GM19351 (cell line): ENCODE data around the gene PCSK7.
"Not testable (repeated sequence)": the region's sequence is repeated elsewhere in the genome, so short reads cannot be mapped to it uniquely, and the experiment has no call there.

Experiments used
- ATAC-seq: cut with Tn5 transposase; IDR thresholded peaks from one replicate; pipeline ENCODE4 v1.9.1; 2021; ENCODE audit warnings: mild to moderate bottlenecking, moderate library complexity; ENCODE audit not compliant: unreplicated experiment

The PCSK7 gene, protein sequence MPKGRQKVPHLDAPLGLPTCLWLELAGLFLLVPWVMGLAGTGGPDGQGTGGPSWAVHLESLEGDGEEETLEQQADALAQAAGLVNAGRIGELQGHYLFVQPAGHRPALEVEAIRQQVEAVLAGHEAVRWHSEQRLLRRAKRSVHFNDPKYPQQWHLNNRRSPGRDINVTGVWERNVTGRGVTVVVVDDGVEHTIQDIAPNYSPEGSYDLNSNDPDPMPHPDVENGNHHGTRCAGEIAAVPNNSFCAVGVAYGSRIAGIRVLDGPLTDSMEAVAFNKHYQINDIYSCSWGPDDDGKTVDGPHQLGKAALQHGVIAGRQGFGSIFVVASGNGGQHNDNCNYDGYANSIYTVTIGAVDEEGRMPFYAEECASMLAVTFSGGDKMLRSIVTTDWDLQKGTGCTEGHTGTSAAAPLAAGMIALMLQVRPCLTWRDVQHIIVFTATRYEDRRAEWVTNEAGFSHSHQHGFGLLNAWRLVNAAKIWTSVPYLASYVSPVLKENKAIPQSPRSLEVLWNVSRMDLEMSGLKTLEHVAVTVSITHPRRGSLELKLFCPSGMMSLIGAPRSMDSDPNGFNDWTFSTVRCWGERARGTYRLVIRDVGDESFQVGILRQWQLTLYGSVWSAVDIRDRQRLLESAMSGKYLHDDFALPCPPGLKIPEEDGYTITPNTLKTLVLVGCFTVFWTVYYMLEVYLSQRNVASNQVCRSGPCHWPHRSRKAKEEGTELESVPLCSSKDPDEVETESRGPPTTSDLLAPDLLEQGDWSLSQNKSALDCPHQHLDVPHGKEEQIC

GRCh38 chr11:117231842-117232091, at the start of gene PCSK7:
Gene PCSK7 (minus strand): TSS chr11:117232073. CDS start chr11:117229844, 2,229 bp downstream.
- no peak for ATAC-seq

- ATAC-seq = no peak
Observed at GRCh38 chr11:117281159-117281558, 49.3 kb upstream of the PCSK7 start.

- no peak for ATAC-seq
Observed at GRCh38 chr11:117279711-117280376, 48.0 kb upstream of the PCSK7 start.

DNA sequence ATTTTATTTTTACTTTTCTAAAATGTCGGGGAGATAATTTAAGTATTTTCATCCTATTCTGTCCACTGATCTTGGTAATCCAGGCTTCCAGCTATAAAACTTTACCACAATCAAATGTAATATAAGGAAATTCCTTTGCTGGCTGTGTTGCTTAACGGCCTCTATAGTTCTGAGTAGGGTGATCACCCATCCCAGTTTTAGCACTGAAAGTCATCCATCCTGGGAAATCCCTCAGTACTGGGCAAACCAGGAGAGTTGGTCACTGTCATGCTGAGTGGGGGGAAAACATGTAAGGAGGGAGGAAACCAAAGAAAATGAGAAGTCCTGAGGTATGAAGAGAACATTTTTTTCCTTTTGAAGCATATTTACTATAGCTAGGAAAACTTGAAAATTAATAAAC, 46.5 kb upstream of the PCSK7 start:
- ATAC-seq = no peak

DNA sequence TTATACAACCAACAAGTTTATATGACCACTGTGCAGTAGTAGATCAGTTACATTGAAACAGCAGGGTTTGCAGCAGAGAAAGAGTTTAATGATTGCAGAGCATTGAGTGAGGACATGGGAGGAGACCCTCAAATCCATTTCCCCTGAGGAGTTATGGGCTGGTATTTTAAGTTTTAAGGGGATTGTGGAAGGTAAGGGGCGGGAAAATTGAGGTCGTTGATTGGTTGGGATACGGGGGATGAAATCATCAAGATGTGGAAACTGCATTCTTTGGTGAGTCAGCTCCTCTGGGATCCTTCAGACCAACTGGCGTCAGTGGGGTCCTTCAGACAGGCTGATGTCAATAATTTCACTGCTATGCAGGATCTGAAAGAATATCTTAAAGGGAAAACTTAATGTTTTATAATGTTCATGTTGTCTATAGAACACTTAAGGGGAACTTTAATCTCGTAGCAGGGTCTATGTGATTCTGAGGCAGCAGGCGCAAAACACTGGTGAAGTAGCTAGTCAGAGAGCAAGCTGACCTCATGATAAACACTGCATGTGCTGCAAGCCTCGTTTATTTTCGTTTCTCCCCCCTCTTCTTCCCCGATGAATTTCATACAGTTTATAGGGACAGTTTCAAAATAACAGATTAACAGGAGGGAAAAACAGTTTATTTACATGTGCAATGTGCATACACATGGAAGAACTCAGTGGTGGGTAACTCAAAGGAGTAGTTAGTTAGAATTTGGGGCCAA, 41.8 kb upstream of the PCSK7 start:
- no peak for ATAC-seq

- not testable (repeated sequence) for ATAC-seq
Observed at GRCh38 chr11:117272175-117272574, 40.3 kb upstream of the PCSK7 start.

- ATAC-seq = no peak
Observed at GRCh38 chr11:117271208-117271607, 39.3 kb upstream of the PCSK7 start.

DNA sequence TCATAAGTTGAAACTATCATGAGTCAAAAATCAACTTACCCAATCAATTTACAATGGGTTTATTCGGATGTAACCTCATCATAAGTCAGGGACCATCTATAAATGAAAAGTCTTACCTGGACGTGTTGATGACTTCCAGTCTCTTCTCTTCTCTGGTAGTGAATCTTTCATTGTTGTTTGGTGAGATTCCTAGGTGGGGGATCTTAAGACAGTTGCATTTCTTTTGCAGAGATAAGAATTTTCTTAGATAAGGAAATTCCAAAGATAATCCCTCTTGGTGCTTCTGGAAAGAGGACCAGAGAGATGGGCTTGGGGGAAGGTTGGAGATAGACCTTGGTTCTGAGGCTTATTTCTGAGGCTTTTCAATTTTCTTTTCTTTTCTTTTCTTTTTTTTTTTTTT, 38.0 kb upstream of the PCSK7 start:
- ATAC-seq = no peak

DNA sequence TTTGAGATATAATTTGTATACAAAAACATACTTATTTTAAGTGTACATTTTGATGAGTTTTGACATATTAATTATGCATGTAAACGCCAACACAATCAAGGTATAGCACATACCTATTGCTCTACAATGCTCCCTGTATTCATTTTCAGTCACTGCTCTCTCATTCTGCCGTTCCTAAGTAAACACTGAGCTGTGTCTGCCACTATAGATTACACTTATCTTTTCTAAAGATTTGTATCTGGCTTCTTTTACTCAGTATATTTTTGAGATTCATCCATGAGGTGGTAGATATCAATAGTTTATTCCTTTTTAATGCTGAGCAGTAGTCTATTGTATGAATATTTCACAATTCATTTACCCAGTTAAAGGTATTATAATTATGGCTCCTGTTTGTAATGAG, 33.9 kb upstream of the PCSK7 start:
- no peak for ATAC-seq

DNA sequence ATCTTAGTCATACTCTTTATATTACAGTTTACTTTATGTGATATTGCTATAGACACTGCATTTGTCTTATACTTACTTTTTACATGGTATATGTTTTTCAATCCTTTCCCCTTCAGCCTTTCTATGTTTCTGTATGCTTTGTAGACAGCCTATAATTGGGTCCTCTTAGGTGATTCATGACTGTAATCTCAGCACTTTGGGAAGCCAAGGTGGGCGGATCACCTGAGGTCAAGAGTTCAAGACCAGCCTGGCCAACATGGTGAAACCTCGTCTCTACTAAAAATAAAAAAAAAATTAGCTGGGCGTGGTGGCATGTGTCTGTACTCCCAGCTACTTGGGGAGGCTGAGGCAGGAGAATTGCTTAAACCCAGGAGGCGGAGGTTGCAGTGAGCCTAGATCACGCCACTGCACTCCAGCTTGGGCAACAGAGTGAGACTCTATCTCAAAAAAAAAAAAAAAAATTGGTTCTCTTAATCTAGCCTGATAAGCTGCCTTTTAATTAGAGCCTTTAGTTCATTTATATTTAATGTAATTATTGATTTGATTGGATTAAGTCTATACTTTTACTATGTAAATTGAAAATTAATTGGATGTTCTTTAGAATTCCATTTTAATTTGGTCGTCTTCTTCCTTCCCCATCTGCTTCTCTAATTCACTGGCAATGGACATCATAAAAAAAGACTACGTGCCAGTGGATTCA, 32.9 kb upstream of the PCSK7 start:
- not testable (repeated sequence) for ATAC-seq

- ATAC-seq = no peak
Observed at GRCh38 chr11:117259417-117259816, 27.5 kb upstream of the PCSK7 start.

GRCh38 chr11:117258576-117258975, 26.7 kb upstream of the PCSK7 start:
- no peak for ATAC-seq

- ATAC-seq = no peak
Observed at GRCh38 chr11:117256573-117256972, 24.7 kb upstream of the PCSK7 start.

DNA sequence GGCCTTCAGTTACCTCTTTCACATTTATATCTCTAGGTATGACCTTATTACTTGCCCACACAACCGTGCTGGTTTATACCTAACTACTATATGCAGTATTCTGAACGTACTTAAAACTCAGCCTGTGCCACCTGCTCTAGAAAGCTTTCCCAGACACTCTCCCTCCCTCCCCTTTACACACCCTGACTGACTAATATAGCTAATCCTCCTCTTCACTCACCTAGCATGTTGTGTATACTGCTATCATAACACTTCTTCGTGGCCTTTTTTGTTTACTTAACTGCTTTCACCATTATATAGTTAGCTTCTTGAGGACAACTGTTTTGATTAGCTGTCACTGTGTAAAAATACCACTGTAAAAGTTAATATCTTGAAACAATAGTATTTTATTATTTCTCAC, 24.1 kb upstream of the PCSK7 start:
- no peak for ATAC-seq

DNA sequence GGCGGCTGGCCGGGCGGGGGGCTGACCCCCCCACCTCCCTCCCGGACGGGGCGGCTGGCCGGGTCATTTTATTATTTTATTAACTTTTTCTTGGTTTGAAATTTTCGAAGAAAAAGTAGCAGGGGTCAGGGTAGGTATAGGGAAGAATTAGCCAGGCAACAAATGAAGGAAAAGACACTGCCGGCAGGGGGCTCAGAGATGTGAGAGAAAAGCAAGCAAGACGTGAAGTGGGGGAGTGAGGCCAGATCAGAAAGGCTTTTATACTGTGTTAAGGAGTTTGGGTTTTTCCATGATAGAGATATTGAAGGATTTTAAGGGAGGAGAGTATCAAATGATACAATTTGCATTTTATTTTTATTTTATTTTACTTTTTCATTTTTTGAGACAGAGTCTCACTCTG, 19.6 kb upstream of the PCSK7 start:
- ATAC-seq = no peak

- ATAC-seq = no peak
Observed at GRCh38 chr11:117249571-117249970, 17.7 kb upstream of the PCSK7 start.

DNA sequence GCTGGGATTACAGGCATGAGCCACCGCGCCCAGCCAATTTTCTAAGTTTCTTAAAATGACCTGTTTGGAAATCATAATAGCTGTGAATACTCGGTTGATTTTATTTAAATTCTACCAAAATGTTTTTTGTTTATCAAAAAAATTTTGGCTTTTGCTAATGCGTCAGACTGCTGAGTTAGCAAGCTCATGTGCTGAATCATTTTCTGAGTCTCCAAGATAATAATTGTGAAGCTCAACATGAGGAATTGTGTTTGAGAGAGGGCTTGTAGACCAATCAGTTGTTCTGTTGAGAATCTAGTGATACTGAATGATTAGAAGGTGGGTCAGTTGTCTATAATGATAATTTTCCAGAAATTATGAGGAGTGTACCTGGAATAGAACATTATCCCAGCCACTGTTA, 16.5 kb upstream of the PCSK7 start:
- no peak for ATAC-seq

- ATAC-seq = no peak
Observed at GRCh38 chr11:117239295-117239694, 7.4 kb upstream of the PCSK7 start.

DNA sequence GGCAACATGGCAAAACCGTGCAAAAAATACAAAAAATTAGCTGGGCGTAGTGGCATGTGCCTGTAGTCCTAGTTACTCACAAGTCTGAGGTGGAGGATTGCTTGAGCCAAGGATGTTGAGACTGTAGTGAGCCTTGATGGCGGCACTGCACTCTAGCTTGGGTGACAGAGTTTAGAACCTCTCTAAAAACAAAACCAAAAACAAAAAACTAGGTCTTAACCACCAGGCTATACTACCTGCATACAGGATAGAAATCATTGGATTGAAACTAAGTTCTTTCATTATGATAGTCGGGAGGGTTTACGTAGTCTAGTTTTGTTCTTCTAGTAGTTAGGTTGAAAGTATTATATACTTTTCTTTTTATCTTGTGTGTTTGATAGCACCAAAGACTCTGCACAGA, 6.3 kb upstream of the PCSK7 start:
- no peak for ATAC-seq

DNA sequence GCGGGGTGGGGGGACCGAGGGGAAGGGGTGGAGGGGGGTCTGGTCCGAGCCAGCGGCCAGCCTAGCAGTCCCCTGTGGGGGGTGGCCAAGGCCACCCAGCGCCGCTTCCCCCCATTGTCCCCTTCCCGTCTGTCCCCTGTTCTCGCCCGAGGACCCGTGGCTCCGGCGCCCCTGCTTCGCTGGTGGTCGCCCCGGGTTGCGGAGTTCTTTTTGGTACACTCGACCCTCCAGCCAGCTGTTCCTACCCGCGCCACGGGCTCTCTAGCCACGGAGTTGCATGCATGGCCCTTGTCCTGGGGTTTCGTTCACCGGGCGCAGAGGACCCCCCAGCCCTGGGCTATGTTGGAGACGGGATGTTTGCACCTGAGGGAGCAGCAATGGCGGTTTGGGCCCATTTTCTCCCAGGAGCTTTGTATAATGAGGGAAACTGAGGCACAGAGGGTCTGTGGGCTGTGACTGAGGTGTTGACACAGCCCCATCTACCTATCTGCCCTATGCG, 1.1 kb upstream of the PCSK7 start:
- no peak for ATAC-seq
